IPS-18a (cell line): ENCODE measurements around the gene DEFB129.
"Not testable (repeated sequence)": the region's sequence is repeated elsewhere in the genome, so short reads cannot be mapped to it uniquely, and the experiment has no call there.

ENCODE experiments used
- H3K27ac ChIP-seq: one replicate; pipeline ENCODE4 v1.5.1; 2013; ENCODE audit warnings: low read length
- H3K27me3 ChIP-seq: one replicate; pipeline ENCODE4 v1.6.1; 2013; ENCODE audit warnings: mild to moderate bottlenecking, low read length; ENCODE audit not compliant: control insufficient read depth, insufficient read depth
- H3K36me3 ChIP-seq: one replicate; pipeline ENCODE4 v1.6.1; 2013; ENCODE audit warnings: low read depth, low read length; ENCODE audit not compliant: control insufficient read depth
- H3K4me1 ChIP-seq: one replicate; pipeline ENCODE4 v1.6.1; 2013; ENCODE audit warnings: low read depth, low read length; ENCODE audit not compliant: control insufficient read depth
- H3K4me3 ChIP-seq: one replicate; pipeline ENCODE4 v1.5.1; 2013; ENCODE audit warnings: low read length
- H3K9ac ChIP-seq: one replicate; pipeline ENCODE4 v1.6.1; 2013; ENCODE audit warnings: mild to moderate bottlenecking, low read length, moderate library complexity
- H3K9me3 ChIP-seq: one replicate; pipeline ENCODE4 v1.6.1; 2013; ENCODE audit warnings: low read depth, low read length; ENCODE audit not compliant: control insufficient read depth

DEFB129 gene

DNA sequence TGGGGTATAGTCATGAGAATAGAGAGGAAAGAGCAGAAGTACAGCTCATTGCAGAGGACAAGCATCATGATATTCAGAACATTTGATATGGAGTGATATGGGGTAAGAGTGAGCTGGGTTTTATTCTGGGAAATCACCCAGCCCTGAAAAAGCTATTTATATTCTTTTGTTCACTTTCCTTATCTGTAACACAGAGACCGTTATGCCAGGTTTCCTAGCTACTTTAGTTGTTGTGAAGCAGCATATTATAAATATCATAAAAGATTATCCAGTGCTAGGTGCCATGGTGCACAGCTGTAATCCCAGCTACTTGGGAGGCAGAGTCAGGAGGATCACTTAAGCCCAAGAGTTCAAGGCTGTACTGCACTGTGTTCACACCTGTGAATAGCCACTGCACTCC lies 9.8 kb upstream of the DEFB129 start:
- H3K36me3 ChIP-seq = no peaks in the 10 kb centered on the region
- H3K4me3 ChIP-seq = no peak overlapping the region
- H3K27me3 ChIP-seq = peaks cover 29% of the 10 kb centered on the region
- H3K27ac ChIP-seq = no peak overlapping the region
- H3K4me1 ChIP-seq = no peaks in the 10 kb centered on the region
- no peak overlapping the region for H3K9ac ChIP-seq
- H3K9me3 ChIP-seq = no peaks in the 10 kb centered on the region

DNA sequence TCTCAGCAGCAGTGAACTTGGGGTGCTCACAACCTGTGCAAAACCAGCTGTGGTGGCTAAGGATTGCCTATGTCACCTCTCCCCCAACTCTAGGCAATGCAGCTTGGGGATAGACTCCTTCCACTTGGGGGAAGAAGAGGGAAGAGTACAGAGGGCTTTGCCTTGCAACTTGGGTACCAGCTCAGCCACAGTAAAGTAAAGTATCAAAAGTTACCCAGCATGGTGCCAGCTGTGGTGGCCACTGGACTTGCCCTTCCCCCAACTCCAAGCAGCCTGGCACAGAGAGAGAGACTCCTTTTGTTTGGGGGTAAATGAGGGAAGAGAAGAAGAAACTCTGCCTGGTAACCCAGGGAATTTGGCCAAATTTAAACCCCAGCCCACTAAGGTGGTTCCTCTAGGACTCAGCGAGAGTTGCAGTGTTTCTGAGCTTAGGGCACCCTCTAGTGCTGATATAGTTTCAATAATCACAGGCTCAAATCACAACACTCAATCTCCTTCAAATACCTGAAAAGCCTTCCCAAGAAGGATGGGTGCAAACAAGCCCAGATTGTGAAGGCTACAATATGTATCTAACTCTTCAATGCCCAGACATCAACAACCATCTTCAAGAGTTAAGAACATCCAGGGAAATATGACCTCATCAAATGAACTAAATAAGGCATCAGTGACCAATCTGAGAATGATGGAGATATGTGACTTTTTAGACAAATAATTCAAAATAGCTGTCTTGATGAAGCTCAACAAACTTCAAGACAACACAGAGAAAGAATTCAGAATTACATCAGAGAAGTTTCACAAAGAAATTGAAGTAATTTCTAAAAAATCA lies 7.6 kb upstream of the DEFB129 start:
- Histone ChIP-seq H3K9me3 (no peaks in the 10 kb centered on the region), H3K4me1 (no peaks in the 10 kb centered on the region), H3K27ac (no peak overlapping the region), H3K36me3 (no peaks in the 10 kb centered on the region), H3K9ac (no peak overlapping the region), H3K4me3 (no peak overlapping the region), H3K27me3 (peaks cover 20% of the 10 kb centered on the region)

DNA sequence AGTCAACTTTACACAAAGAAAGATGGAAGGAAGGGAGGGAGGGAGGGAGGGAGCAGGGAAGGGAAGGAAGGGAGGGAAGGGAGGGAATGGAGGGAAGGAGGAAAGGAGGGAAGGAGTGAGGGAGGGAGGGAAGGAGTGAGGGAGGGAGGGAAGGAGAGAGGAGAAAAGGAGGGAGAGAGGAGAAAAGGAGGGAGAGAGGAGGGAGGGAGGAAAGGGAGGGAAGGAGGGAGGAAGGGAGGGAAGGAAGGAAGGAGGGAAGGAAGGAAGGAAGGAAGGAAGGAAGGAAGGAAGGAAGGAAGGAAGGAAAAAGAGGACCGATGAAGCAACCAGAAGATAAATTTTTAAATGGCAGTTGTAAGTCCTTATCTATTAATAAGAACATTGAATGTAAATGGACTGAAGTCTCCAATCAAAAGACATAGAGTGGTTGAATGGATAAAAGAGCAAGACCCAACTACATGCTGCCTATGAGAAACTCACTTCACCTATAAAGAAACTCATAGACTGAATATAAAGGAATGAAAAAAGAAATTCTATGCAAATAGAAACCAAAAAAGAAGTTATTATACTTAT lies 5.7 kb upstream of the DEFB129 start:
- no peaks in the 10 kb centered on the region for H3K9me3 ChIP-seq
- H3K9ac ChIP-seq = no peak overlapping the region
- H3K4me3 ChIP-seq = no peak overlapping the region
- peaks cover 17% of the 10 kb centered on the region for H3K27me3 ChIP-seq
- no peaks in the 10 kb centered on the region for H3K36me3 ChIP-seq
- H3K4me1 ChIP-seq = no peaks in the 10 kb centered on the region
- H3K27ac ChIP-seq = no peak overlapping the region

DNA sequence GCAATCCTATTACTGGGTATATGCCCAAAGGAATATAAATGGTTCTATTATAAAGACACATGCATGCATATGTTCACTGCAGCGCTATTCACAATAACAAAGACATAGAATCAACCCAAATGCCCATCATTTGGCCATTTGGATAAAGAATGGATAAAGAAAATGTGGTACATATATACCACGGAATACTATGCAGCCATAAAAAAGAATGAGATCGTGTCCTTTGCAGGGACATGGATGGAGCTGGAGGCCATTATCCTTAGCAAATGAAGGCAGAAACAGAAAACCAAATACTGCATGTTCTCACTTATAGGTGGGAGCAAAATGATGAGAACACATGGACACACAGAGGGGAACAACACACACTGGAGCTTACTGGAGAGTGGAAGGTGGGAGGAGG lies 1.2 kb upstream of the DEFB129 start:
- not testable (repeated sequence) for H3K4me3 ChIP-seq, H3K4me1 ChIP-seq, H3K9ac ChIP-seq, H3K27me3 ChIP-seq, H3K27ac ChIP-seq, H3K9me3 ChIP-seq, H3K36me3 ChIP-seq

DNA sequence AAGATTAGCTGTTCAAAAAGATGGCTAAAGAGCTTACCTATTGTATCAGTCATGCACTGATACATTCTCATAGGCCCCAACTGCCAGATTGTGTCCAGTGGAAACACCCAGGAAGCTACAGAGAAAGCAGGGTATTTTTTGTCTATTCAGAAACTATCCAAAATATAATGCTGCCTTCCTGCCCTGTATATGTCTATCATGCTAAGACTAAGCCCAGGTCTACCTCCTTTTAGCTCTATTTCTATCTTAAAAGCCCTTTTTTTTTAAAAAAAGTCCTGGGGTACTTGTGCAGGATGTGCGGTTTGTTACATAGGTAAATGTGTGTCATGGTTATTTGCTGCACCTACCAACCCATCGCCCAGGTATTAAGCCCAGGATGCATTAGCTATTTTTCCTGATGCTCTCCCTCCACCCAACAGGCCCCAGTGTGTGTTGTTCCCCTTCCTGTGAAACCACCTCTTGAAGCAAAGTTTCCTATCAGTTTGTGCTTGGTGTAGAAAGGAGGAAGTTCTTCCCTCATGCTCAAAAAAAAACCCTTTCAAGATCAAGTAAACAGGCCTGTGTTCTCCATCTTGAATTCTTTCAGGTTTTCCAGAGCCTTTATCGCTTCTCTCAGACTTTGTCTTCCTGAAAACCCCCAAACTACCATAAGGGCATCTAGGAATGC lies 514 bp downstream of the DEFB129 start:
- H3K4me3 ChIP-seq = no peak overlapping the region
- peaks cover 4% of the 10 kb centered on the region for H3K27me3 ChIP-seq
- H3K9ac ChIP-seq = no peak overlapping the region
- no peaks in the 10 kb centered on the region for H3K9me3 ChIP-seq
- H3K27ac ChIP-seq = no peak overlapping the region
- no peaks in the 10 kb centered on the region for H3K4me1 ChIP-seq
- no peaks in the 10 kb centered on the region for H3K36me3 ChIP-seq

DNA sequence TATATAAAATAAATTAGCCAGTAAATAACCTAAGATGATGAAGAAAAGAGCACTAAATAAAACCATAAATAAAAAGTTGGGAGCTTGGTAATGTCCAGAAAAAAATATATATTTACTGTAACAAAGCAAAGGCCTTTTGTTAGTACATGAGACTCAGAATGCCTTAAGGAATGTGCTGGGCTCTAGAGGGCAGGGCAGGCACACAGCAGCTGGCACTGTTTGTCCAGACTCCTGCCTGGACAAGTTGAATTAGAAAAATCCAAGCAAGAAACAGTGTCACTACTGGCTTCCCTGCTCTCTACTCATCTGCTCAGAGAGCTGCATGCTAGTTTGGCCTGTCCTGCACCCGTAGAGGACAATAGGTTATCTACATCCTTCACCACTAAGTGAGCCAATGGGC lies 8.8 kb downstream of the DEFB129 start:
- H3K9me3 ChIP-seq = no peaks in the 10 kb centered on the region
- no peaks in the 10 kb centered on the region for H3K36me3 ChIP-seq
- H3K4me1 ChIP-seq = no peaks in the 10 kb centered on the region
- no peak overlapping the region for H3K27ac ChIP-seq
- H3K27me3 ChIP-seq = no peaks in the 10 kb centered on the region
- no peak overlapping the region for H3K9ac ChIP-seq
- H3K4me3 ChIP-seq = no peak overlapping the region

DNA sequence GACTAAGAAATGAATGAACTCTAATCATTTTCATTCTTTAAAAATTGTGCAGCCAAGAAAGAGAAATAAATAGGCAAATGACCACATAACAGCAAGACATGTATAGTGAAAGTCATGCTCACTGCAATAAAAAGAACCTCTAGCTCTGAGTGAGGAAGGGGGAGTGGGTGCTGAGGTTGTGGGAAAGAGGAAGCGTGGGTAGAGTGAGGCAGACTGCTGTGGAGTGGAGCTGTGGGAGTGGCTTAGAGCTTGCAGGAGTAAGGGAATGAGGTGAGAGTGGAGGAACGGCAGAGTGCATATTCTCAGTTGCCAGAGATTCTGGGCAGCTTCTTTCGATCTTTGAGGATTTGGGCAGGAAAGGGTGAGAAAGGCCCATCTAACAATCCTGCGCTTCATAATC lies 10.4 kb downstream of the DEFB129 start:
- no peaks in the 10 kb centered on the region for H3K4me1 ChIP-seq
- H3K27ac ChIP-seq = no peak overlapping the region
- no peak overlapping the region for H3K9ac ChIP-seq
- H3K9me3 ChIP-seq = no peaks in the 10 kb centered on the region
- no peaks in the 10 kb centered on the region for H3K36me3 ChIP-seq
- H3K27me3 ChIP-seq = peaks cover 7% of the 10 kb centered on the region
- no peak overlapping the region for H3K4me3 ChIP-seq

DNA sequence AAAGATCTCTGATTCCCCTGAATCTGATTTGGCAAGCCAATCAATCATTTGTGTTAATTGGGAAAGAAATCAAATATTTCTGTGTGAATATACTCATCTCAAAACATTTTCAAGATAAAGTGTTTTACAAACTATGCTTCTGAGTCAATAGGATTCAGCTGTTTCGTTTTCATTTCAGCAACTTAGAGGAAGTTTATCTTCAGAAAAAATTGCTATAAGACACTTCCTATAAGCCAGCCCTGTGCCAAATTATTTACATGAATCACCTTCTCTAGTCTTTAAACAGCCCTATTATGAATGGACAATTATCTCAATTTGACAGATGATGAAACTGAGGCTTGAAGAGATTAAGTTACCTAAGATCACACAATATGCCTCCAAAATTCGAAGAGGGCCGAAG lies 10.9 kb downstream of the DEFB129 start:
- Histone ChIP-seq H3K27ac (no peak overlapping the region), H3K4me1 (no peaks in the 10 kb centered on the region), H3K4me3 (no peak overlapping the region), H3K9me3 (no peaks in the 10 kb centered on the region), H3K36me3 (no peaks in the 10 kb centered on the region), H3K27me3 (peaks cover 12% of the 10 kb centered on the region), H3K9ac (no peak overlapping the region)

DNA sequence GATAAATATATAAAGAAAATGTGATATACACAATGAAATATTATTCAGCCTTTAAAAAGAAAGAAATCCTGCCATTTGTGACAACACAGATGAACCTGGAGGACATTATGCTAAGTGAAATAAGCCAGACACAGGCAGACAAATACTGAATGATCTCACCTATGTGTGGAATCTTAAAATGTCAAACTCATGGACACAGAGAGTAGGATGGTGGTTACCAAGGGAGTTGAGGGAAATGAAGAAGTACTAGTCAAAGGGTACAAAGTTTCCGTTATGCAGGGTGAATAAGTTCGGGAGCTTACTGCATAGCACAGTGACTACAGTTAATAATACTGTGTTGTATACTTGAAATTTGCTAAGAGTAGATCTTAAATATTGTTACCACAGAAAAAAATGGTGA lies 15.8 kb downstream of the DEFB129 start:
- Histone ChIP-seq H3K9me3 (no peaks in the 10 kb centered on the region), H3K4me3 (no peak overlapping the region), H3K4me1 (no peaks in the 10 kb centered on the region), H3K36me3 (no peaks in the 10 kb centered on the region), H3K27ac (no peak overlapping the region), H3K27me3 (peaks cover 47% of the 10 kb centered on the region), H3K9ac (no peak overlapping the region)

DNA sequence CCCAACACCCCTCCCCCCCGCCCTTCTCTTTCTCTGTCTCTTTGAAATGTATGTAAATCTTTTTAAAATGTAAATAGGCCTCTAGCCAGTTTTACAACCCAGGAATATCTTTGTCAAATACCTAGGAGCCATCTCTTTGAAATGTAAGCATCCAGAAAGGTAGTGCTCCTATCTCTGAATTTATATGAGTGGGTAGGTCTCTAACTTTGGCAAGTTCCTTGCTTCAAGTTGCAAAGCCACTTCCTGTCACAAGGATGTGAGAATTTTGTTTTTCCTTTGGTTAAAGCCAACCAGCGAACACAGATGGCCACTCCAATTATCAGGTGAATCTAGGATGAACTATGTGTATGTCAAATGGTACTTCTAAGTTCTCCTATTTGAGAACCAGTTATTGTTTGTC lies 24.3 kb downstream of the DEFB129 start:
- Histone ChIP-seq H3K4me3 (no peak overlapping the region), H3K27me3 (peaks cover 97% of the 10 kb centered on the region), H3K27ac (no peak overlapping the region), H3K36me3 (no peaks in the 10 kb centered on the region), H3K9me3 (no peaks in the 10 kb centered on the region), H3K9ac (no peak overlapping the region), H3K4me1 (peaks cover 9% of the 10 kb centered on the region)

DNA sequence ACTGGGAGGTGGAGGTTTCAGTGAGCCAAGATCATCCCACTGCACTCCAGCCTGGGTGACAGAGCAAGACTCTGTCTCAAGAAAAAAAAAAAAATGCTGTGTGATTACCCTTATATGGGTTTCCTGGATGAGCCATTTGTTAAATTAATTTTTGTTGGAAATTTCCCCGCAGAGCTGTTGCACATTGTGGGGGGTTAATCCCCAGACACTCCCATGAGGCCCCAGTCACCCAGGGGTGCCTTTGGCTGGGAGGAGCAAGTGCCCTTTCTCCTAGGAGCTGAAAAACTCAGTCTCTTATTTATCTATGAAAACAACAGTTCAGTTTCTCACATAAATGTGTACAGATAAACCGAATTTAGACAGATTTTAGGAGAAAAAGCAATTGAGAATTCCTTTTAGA lies 25.7 kb downstream of the DEFB129 start:
- Histone ChIP-seq H3K27me3 (peaks cover 97% of the 10 kb centered on the region), H3K9ac (no peak overlapping the region)

DNA sequence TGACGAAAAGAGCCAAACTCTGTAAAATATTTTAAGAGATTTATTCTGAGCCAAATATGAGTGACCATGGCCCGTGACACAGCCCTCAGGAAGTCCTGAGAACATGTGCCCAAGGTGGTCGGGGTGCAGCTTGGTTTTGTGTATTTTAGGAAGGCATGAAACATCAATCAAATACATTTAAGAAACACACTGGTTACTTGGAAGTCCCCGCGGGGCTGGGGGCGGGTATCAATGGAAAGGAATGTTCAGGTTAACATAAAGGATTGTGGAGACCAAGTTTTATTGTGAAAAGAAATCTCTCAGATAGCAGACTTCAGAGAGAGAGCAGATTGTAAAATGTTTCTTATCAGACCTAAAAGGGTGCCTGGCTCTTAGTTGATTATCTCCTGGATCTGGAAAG lies 26.4 kb downstream of the DEFB129 start:
- H3K27ac ChIP-seq, H3K9ac ChIP-seq, H3K36me3 ChIP-seq, H3K4me1 ChIP-seq, H3K4me3 ChIP-seq, H3K9me3 ChIP-seq: not testable (repeated sequence)
- peaks cover 97% of the 10 kb centered on the region for H3K27me3 ChIP-seq

More for the DNA sequence above, 25.7 kb downstream of the DEFB129 start:
- no peak overlapping the region for H3K4me3 ChIP-seq
- peaks cover 9% of the 10 kb centered on the region for H3K4me1 ChIP-seq
- no peaks in the 10 kb centered on the region for H3K9me3 ChIP-seq
- no peaks in the 10 kb centered on the region for H3K36me3 ChIP-seq
- H3K27ac ChIP-seq = no peak overlapping the region
